ENCODE results near the gene LARGE1.

LARGE1 gene

GRCh38 chr22:33271390-33272161 lies 648.7 kb downstream of the LARGE1 start:
- 95% methylated on average over 6 of the region's 6 CpGs for WGBS
- H3K4me3 ChIP-seq (ENCODE audit: low read length): no peak overlapping the region
- H3K4me1 ChIP-seq (ENCODE audit: insufficient read depth, low read length): no peaks in the 10 kb centered on the region
- no peak overlapping the region for H3K27ac ChIP-seq (ENCODE audit: low read depth, low read length)
- H3K9ac ChIP-seq (ENCODE audit: low read depth, low read length): no peak overlapping the region
- H3K9me3 ChIP-seq (ENCODE audit: insufficient read depth, low read depth, low read length): no peaks in the 10 kb centered on the region
- peaks cover 18% of the 10 kb centered on the region for H3K36me3 ChIP-seq (ENCODE audit: insufficient read depth, low read length)
- no peaks in the 10 kb centered on the region for H3K27me3 ChIP-seq (ENCODE audit: insufficient read depth, low read length)

- H3K9me3 ChIP-seq (ENCODE audit: insufficient read depth, low read depth, low read length): no peaks in the 10 kb centered on the region
- H3K4me1 ChIP-seq (ENCODE audit: insufficient read depth, low read length): no peaks in the 10 kb centered on the region
- no peak overlapping the region for H3K9ac ChIP-seq (ENCODE audit: low read depth, low read length)
- no peaks in the 10 kb centered on the region for H3K27me3 ChIP-seq (ENCODE audit: insufficient read depth, low read length)
- peaks cover 14% of the 10 kb centered on the region for H3K36me3 ChIP-seq (ENCODE audit: insufficient read depth, low read length)
- H3K27ac ChIP-seq (ENCODE audit: low read depth, low read length): no peak overlapping the region
- no peak overlapping the region for H3K4me3 ChIP-seq (ENCODE audit: low read length)
Measured at GRCh38 chr22:33270596-33270995, 649.7 kb downstream of the LARGE1 start.

- no peaks in the 10 kb centered on the region for H3K4me1 ChIP-seq (ENCODE audit: insufficient read depth, low read length)
- WGBS: 93% methylated on average over 4 of the region's 4 CpGs
- H3K36me3 ChIP-seq (ENCODE audit: insufficient read depth, low read length): no peaks in the 10 kb centered on the region
- H3K27me3 ChIP-seq (ENCODE audit: insufficient read depth, low read length): no peaks in the 10 kb centered on the region
- no peaks in the 10 kb centered on the region for H3K9me3 ChIP-seq (ENCODE audit: insufficient read depth, low read depth, low read length)
- H3K4me3 ChIP-seq (ENCODE audit: low read length): no peak overlapping the region
- no peak overlapping the region for H3K27ac ChIP-seq (ENCODE audit: low read depth, low read length)
- no peak overlapping the region for H3K9ac ChIP-seq (ENCODE audit: low read depth, low read length)
Measured at GRCh38 chr22:33261699-33262098, 658.6 kb downstream of the LARGE1 start.

- H3K27ac ChIP-seq (ENCODE audit: low read depth, low read length): no peak overlapping the region
- 91% methylated on average over 9 of the region's 9 CpGs for WGBS
- H3K27me3 ChIP-seq (ENCODE audit: insufficient read depth, low read length): no peaks in the 10 kb centered on the region
Measured at GRCh38 chr22:33260498-33260897, 659.8 kb downstream of the LARGE1 start.

GRCh38 chr22:33255791-33256190 lies 664.5 kb downstream of the LARGE1 start:
- Histone ChIP-seq H3K4me1 (ENCODE audit: insufficient read depth, low read length) (no peaks in the 10 kb centered on the region), H3K36me3 (ENCODE audit: insufficient read depth, low read length) (no peaks in the 10 kb centered on the region), H3K4me3 (ENCODE audit: low read length) (no peak overlapping the region), H3K9ac (ENCODE audit: low read depth, low read length) (no peak overlapping the region), H3K9me3 (ENCODE audit: insufficient read depth, low read depth, low read length) (no peaks in the 10 kb centered on the region), H3K27me3 (ENCODE audit: insufficient read depth, low read length) (peaks cover 8% of the 10 kb centered on the region), H3K27ac (ENCODE audit: low read depth, low read length) (no peak overlapping the region)
- WGBS: 78% methylated on average over 4 of the region's 4 CpGs

More at GRCh38 chr22:33260498-33260897, 659.8 kb downstream of the LARGE1 start:
- H3K4me1 ChIP-seq (ENCODE audit: insufficient read depth, low read length): no peaks in the 10 kb centered on the region
- no peak overlapping the region for H3K4me3 ChIP-seq (ENCODE audit: low read length)
- no peak overlapping the region for H3K9ac ChIP-seq (ENCODE audit: low read depth, low read length)
- no peaks in the 10 kb centered on the region for H3K36me3 ChIP-seq (ENCODE audit: insufficient read depth, low read length)
- H3K9me3 ChIP-seq (ENCODE audit: insufficient read depth, low read depth, low read length): no peaks in the 10 kb centered on the region

GRCh38 chr22:33248948-33249347 lies 671.3 kb downstream of the LARGE1 start:
- no peak overlapping the region for H3K4me3 ChIP-seq (ENCODE audit: low read length)
- H3K27me3 ChIP-seq (ENCODE audit: insufficient read depth, low read length): peaks cover 28% of the 10 kb centered on the region
- H3K36me3 ChIP-seq (ENCODE audit: insufficient read depth, low read length): no peaks in the 10 kb centered on the region
- H3K4me1 ChIP-seq (ENCODE audit: insufficient read depth, low read length): no peaks in the 10 kb centered on the region
- 67% methylated on average over 2 of the region's 2 CpGs for WGBS
- H3K9me3 ChIP-seq (ENCODE audit: insufficient read depth, low read depth, low read length): peaks cover 5% of the 10 kb centered on the region; the same call in 1 of the 2 replicates
- H3K27ac ChIP-seq (ENCODE audit: low read depth, low read length): no peak overlapping the region
- no peak overlapping the region for H3K9ac ChIP-seq (ENCODE audit: low read depth, low read length)

GRCh38 chr22:33247758-33248157 lies 672.5 kb downstream of the LARGE1 start:
- H3K36me3 ChIP-seq (ENCODE audit: insufficient read depth, low read length): no peaks in the 10 kb centered on the region
- H3K4me3 ChIP-seq (ENCODE audit: low read length): no peak overlapping the region
- no peaks in the 10 kb centered on the region for H3K4me1 ChIP-seq (ENCODE audit: insufficient read depth, low read length)
- peaks cover 5% of the 10 kb centered on the region; the same call in 1 of the 2 replicates for H3K9me3 ChIP-seq (ENCODE audit: insufficient read depth, low read depth, low read length)
- peaks cover 28% of the 10 kb centered on the region for H3K27me3 ChIP-seq (ENCODE audit: insufficient read depth, low read length)
- WGBS: 96% methylated on average over 2 of the region's 2 CpGs
- H3K27ac ChIP-seq (ENCODE audit: low read depth, low read length): no peak overlapping the region
- no peak overlapping the region for H3K9ac ChIP-seq (ENCODE audit: low read depth, low read length)

GRCh38 chr22:33242078-33242477 lies 678.2 kb downstream of the LARGE1 start:
- Histone ChIP-seq H3K27ac (ENCODE audit: low read depth, low read length) (no peak overlapping the region), H3K9ac (ENCODE audit: low read depth, low read length) (no peak overlapping the region), H3K9me3 (ENCODE audit: insufficient read depth, low read depth, low read length) (peaks cover 5% of the 10 kb centered on the region; the same call in 1 of the 2 replicates), H3K4me3 (ENCODE audit: low read length) (no peak overlapping the region), H3K27me3 (ENCODE audit: insufficient read depth, low read length) (no peaks in the 10 kb centered on the region), H3K4me1 (ENCODE audit: insufficient read depth, low read length) (no peaks in the 10 kb centered on the region), H3K36me3 (ENCODE audit: insufficient read depth, low read length) (no peaks in the 10 kb centered on the region)

GRCh38 chr22:33240888-33241475 lies 679.3 kb downstream of the LARGE1 start:
- Histone ChIP-seq H3K27ac (ENCODE audit: low read depth, low read length) (no peak overlapping the region), H3K4me3 (ENCODE audit: low read length) (no peak overlapping the region), H3K36me3 (ENCODE audit: insufficient read depth, low read length) (no peaks in the 10 kb centered on the region), H3K9ac (ENCODE audit: low read depth, low read length) (no peak overlapping the region), H3K27me3 (ENCODE audit: insufficient read depth, low read length) (no peaks in the 10 kb centered on the region), H3K4me1 (ENCODE audit: insufficient read depth, low read length) (no peaks in the 10 kb centered on the region), H3K9me3 (ENCODE audit: insufficient read depth, low read depth, low read length) (peaks cover 5% of the 10 kb centered on the region; the same call in 1 of the 2 replicates)
- WGBS: 85% methylated on average over 3 of the region's 3 CpGs

- H3K9ac ChIP-seq (ENCODE audit: low read depth, low read length): no peak overlapping the region
- no peak overlapping the region for H3K27ac ChIP-seq (ENCODE audit: low read depth, low read length)
- peaks cover 46% of the 10 kb centered on the region for H3K9me3 ChIP-seq (ENCODE audit: insufficient read depth, low read depth, low read length)
- H3K36me3 ChIP-seq (ENCODE audit: insufficient read depth, low read length): no peaks in the 10 kb centered on the region
- WGBS: 85% methylated on average over 5 of the region's 5 CpGs
- H3K4me1 ChIP-seq (ENCODE audit: insufficient read depth, low read length): no peaks in the 10 kb centered on the region
- H3K4me3 ChIP-seq (ENCODE audit: low read length): no peak overlapping the region
- H3K27me3 ChIP-seq (ENCODE audit: insufficient read depth, low read length): no peaks in the 10 kb centered on the region
Measured at GRCh38 chr22:33232071-33232470, 688.2 kb downstream of the LARGE1 start.

- Histone ChIP-seq H3K4me3 (ENCODE audit: low read length) (no peak overlapping the region), H3K27me3 (ENCODE audit: insufficient read depth, low read length) (no peaks in the 10 kb centered on the region), H3K4me1 (ENCODE audit: insufficient read depth, low read length) (no peaks in the 10 kb centered on the region), H3K9me3 (ENCODE audit: insufficient read depth, low read depth, low read length) (peaks cover 47% of the 10 kb centered on the region), H3K9ac (ENCODE audit: low read depth, low read length) (no peak overlapping the region), H3K27ac (ENCODE audit: low read depth, low read length) (no peak overlapping the region), H3K36me3 (ENCODE audit: insufficient read depth, low read length) (no peaks in the 10 kb centered on the region)
Measured at GRCh38 chr22:33227791-33228190, 692.5 kb downstream of the LARGE1 start.
